Stimulated activated CD4-positive, alpha-beta T cell treated with anti-CD3 and anti-CD28 coated beads, Interleukin-12 subunit alpha, Interleukin-12 subunit beta, amount 100 ng/mL, for 4 hours (primary cell): ENCODE results near the gene SSR2.
"Not testable (repeated sequence)": the region's sequence is repeated elsewhere in the genome, so short reads cannot be mapped to it uniquely, and the experiment has no call there.

ENCODE experiments used
- DNase-seq: peaks from one replicate; pipeline ENCODE4 v3.0.0-alpha.2; 2020

The SSR2 gene

GRCh38 chr1:155989242-155990004 is 31.3 kb downstream of the SSR2 start:
- DNase-seq = peak; percentile 66

DNA sequence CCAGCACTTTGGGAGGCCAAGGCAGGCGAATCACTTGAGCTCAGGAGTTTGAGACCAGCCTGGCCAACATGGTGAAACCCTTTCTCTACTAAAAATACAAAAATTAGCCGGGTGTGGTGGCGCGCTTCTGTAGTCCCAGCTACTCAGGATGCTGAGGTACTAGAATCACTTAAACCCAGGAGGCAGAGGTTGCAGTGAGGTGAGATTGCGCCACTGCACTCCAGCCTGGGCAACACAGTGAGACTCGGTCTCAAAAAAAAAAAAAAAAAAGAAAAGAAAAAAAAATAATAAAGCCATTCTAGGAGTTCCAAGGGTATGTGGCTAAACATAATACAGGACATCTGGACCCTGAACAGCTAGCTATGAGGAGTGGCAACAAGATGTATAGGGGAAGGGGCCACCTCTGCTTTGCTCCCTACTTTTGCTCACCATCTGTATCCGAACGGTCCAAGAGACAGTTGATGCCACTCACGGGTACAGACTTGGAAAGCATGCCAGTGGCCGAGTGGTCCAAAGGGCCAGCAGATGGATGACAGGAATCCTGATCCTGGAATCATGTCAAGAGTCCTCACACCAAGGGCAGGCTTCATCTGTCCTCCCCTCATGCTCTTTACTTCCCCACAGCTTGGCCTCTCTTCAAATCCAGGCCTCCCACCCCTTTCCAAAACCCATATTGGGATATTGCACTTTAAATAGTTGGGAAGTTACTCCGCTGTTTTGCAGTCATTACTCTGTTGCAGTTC is 35.7 kb downstream of the SSR2 start:
- not testable (repeated sequence) for DNase-seq

DNA sequence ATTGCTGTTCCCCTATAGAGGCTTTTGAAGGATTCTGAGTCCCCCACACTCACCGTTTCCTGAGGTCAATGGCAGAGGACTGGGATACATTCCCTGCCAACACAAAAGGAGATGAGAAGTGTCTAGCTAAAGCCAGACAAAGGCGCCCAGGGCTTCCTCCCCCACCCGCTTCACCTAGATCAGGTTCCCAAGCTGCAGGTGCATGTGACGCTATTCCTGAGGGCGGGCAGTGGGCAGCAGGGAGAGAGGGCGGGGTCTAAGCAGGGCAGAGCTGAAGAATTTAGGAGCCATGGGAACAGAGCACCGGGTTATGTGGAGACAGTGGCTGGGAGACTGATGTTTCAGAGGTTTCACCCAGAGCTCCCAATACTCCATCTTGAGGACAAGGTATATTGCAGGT is 36.4 kb downstream of the SSR2 start:
- no peak for DNase-seq

GRCh38 chr1:155983191-155984024 is 37.3 kb downstream of the SSR2 start:
- no peak for DNase-seq

DNA sequence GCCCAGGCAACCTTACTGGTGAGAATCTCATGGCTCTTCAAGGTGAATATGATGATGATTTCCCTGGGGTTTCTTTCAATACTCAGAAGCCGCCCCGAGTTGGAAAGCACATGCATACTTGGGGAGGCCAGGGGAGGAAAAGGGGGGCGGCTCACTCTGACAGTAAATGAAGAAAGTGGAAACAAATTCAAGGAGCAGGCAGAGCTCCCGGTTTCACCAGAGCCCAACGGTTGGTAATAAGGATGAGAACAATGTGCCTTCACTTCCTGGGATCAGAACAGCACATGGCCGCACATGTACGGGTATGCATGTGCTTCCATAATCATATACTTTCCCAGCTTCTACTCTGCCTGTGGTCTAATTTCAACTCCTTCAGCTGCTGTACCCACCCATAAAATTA is 38.6 kb downstream of the SSR2 start:
- no peak for DNase-seq

- no peak for DNase-seq
Measured at GRCh38 chr1:155981266-155982088, 39.3 kb downstream of the SSR2 start.

GRCh38 chr1:155979597-155980343 is 41.0 kb downstream of the SSR2 start:
- no peak for DNase-seq

GRCh38 chr1:155978973-155979429 is 41.8 kb downstream of the SSR2 start:
- no peak for DNase-seq

DNA sequence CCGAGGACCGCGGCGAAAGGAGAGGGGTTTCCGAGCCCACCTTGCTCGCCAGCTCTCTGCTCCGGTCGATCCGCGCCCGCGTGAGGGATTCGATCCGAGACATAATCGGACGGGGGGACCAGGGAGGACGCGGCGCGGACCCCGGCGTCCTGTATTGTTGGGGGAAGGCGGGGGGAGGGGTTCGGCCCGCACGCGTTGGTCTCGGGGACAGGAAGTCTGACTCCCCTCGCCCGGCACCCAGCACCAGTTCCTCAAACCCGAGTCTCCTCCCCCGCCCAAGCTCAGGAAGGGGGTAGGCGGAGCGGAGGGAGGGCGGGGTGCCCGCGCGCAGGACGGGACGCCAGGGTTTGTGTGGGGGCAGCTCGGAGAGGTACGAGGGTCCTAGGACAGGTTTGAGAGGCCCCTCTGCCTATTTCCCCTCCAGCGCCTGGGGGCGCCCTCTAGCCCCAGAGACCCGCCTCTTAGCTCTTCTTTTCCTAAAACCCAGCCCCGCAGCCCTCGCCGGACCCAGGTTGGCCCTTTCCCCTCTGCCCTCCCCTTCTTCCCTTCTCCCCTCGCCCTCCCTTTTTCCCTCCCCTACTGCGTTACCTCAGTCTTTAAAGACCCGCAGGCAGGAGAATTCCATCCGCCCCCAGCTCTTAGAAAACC is 42.3 kb downstream of the SSR2 start, which contains the start of gene ARHGEF2:
TSS of gene ARHGEF2 (minus strand) at position 223 of the 648 bp plus-strand sequence. CDS start at position 103, 120 bp downstream.
- DNase-seq = peak; percentile 77

DNA sequence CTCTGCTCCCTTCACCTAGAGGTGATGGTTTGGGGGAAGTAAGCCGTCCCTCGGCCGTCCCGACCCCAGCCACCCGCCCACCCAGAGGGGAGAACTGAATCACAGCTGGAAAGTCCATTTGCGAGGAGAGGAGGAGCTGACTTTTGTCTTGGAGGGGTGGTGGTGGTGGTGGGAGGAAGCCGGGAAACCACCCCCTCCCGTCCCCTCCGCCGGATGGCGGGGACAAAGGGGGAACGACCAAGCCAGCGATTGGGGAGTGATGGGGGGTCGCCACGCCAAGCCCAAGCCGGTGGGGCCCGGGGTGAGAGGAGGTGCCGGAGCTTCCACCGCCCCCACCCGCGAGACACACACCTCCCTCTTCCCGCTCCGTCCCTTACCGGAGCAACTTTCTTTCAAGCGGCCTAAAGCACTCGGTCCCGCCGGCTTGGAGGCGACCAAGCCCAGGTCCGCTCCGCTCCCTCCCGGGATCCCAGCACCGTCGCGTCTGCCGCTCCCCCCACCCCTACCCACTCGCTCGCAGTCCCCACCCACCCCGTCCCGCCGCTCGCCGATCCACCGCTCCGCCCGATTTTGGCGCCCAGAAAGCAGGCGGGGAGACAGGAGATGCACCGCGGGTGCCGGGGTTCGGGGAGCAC is 42.9 kb downstream of the SSR2 start:
- peak; percentile 65 for DNase-seq

GRCh38 chr1:155976913-155977689 is 43.6 kb downstream of the SSR2 start:
- DNase-seq = no peak

DNA sequence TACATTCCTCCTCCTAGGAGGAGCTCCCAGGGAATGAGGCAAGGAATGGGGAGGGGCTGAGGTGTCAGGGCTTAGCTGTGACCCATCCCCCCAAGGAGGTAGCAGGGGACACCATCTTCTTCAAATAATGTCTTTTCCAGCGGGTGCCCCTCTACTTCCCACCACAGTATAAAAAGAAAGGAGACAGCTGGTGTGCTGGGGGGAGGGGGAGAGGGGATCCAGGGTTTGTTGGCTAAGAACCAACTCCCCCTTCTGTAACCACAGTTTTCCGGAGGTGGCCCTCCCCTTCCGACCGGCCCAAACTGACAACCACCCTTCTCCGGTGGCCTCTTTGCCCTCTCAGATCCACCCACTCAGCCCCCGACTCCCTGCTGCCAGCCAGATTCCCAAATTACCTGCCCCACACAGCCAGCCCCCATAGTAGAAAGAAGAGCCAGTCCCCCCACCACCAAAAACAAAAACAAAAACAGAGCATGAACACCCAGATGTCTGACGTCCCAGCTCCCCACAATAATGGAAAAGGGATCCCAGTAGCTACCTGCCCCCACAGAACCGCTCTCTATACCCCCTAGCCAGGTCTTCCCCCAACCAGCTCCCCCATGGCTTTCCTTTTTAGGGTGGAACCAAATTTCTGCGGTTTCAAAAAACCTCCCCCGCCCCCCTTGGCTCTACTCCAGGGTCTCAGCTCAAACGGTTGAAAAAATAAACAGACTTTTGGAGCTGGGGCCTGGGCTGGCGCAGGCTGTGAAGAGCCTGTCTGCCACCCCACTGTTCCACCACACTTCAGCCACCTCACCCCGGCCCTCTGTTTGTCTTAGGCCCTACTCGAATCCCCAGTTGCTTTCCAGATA is 44.5 kb downstream of the SSR2 start:
- DNase-seq = peak; percentile 52

DNA sequence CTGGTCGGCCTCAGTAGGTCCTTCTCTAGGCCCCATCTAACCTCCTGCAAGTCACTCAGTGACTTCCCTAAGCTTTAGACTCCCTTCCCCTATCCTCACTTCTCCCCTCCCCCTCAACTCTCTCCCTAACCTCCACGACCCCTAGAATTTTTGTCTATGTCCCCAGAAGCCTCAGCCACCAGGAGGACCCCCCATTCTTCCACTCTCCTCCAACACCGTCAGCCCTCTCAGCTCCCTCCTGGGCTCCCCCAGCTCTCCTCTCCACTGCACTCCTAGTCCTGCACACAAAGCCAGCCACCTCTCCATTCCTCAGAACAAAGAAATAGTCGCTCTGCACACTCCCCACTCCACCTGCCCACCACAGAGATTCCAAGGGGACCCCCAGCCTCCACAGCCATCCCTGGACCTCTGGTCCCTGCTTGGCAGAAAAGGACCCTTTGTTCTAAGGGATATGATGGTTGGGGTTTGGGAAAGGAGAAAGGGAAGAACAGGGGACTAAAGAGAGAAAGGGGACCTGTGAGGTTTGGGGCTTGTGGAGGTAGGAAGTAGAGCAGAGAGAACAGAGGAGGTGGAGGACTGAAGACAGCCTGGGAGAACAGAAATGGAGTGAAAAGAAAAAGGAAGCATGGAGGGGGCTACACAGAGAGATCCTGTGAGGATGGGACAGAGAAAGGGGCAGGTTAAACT is 45.2 kb downstream of the SSR2 start:
- no peak for DNase-seq

DNA sequence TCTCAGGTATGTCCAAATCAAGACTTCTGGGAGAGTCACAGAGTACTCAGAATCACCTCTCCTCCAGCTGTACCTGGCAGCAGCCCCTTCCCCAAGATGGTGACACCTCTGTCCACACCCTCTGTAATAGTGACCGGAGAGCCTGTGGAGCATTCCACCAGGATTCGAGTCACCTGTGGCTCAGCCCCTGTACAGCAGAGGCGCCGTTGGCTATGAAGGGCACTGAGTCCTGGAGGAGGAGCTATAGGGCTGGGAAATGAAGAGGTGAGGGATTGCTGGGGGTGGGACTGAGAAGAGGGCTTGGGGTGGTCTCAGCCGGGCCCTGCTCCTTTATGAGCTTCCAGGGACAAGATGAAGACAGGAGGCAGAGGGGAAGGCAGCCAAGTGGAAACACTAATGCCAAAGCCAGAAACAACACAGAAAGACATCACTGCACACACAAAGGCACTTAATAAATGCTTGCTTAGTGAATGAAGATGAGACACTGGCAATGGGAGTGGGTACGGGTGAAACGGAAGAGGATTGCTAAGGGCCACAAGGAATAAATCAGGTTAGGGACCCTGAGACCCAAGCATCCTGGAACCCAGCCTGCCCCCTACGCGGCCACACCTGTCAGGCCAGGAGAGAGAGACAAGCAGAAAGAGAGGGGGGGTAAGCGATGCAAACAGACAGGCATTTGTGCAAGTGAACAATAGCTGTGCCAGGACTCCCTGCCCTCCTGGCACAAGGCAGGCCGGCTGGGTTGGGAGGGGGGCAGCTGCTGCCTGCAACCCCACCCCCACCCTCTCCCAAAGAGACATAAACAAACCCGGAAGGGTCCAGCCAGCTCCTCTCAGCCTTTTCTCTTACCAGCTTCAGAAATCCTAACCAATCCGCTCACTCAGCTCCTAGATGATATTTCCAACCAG is 46.3 kb downstream of the SSR2 start:
- no peak for DNase-seq

DNA sequence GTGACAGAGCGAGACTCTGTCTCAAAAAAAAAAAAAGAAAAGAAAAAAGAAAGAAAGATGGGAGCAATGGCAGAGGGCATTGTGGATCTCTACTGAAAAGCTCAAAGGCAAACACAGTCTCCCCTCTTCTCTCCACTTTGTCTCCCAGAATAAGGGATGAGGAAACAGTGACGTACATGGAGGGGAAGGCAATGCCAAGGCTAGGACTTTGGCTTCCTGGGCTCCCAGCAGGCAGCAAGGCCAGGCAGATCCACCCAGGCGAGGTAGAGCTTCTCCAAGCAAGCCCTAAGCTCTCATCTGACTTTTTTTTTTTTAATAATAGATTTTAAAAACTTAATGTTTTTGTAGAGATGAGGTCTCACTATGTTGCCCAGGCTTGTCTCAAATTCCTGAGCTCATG is 47.0 kb downstream of the SSR2 start:
- DNase-seq = no peak

GRCh38 chr1:155971910-155972809 is 48.6 kb downstream of the SSR2 start:
- DNase-seq = no peak
